CD4-positive, alpha-beta T cell treated with Interleukin-6 at 100 ng/mL for 8 hours (primary cell): ENCODE measurements around the gene RYR1.
"Not testable (repeated sequence)": the region's sequence is repeated elsewhere in the genome, so short reads cannot be mapped to it uniquely, and the experiment has no call there.

Source experiments
- DNase-seq: peaks from one replicate; pipeline ENCODE4 v3.0.0-alpha.2; 2020; ENCODE audit warnings: mixed read lengths, low spot score

The RYR1 gene

DNA sequence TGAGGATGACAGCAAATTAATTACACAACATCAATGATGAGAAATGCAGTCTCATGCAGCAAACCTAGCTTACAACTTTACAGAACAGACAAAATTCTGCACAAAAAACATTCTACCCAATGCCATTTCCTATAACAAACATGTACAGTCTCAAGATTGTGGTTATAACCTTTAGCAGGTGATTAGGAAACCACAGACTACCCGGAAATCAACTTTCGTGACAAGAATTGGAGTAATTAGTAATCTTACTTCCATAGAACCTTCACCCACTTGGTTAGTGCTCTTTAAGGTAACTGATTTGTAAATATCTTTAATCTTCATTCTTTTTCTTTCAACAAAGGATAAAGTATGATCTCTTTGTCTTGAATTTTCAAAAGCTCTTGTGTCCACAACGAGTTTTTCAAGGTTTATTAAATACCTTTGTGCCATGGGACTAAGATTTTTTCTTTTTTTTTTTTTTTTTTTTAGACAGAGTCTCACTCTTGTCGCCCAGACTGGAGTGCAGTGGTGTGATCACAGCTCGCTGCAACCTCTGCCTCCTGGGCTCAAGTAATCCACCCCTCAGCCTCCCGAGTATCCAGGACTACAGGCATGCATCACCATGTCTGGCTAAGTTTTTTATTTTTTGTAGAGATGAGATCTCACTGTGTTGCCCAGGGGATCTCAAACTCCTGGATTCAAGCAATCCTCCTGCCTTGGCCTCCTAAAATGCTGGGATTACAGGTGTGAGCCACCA is 105.5 kb downstream of the RYR1 start:
- DNase-seq: peak; percentile 85

DNA sequence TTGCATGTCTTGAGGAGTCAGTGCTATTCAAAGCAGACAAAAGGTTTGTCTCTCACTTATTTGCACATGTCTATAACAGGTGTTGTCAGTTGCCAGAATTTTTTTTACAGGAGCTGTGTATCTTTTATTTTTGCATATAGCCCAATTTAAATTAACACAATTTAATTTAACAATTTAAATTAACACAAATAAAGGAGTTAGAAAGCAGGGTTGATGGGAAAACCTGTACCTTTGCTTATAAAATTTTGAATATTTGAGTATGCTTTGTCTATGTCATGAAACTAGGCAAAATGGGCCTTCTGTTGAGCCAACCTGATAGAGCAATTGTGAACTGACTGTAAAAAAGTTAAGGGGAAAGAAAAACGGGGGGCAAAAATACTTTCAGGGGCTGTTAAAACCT is 106.3 kb downstream of the RYR1 start:
- DNase-seq: no peak

DNA sequence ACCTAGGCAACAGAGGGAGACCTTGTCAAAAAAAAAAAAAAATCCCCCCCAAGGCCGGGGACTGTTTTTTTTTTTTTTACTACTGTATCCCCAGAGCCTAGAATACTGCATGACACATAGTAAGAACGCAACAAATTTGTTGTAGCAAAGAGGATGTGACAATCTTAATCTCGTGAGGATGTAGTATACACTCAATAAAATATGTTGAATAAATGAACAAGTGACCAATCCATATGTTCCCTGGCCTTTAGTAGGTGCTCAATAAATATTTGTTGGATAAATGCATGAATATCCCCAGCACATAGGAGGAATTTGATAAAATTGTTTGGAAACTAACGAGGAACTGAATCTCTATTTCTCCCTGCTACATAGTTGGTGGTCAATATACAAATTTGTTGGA is 108.5 kb downstream of the RYR1 start:
- DNase-seq: no peak

GRCh38 chr19:38543286-38543806 is 109.9 kb downstream of the RYR1 start:
- no peak for DNase-seq

- DNase-seq: peak; percentile 21
These were observed 110.5 kb downstream of the RYR1 start for GRCh38 chr19:38543807-38544568.

DNA sequence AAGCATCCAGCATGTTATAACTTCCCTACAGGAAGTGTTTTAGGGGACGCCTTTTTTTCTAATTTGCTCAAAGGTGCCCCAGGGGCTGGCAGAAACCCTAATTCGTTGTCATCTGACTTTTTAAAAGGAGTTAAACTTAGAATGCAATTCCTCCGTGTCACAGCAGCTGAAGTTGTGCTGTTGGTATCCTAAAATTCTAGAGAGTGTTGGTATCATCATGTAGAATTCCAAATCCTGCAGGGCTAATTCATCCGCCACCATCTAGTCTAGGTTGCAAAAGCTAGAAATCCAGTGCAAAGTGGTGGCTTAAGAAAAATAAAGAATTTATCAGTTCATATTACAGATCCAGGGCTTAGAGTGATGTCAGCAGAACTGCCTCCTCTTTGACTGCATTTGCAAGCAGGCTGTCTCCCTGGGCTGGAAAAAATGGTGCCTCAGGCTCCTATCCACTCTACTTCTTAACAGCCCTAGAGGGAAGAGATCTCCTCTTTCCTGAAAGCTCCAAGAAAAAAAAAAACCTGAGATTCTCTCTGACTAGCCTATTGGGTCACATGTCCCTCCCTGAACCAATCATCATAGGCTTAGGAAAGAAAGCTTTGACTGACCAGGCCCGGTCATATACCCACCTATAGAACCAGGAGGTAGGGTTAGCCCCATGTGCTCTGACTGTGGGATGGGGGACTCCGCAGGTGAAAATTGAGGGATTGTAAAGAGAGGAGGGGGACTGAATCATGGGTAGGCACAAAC is 111.3 kb downstream of the RYR1 start:
- DNase-seq: peak; percentile 78

GRCh38 chr19:38545596-38545995 is 112.1 kb downstream of the RYR1 start:
- no peak for DNase-seq

DNA sequence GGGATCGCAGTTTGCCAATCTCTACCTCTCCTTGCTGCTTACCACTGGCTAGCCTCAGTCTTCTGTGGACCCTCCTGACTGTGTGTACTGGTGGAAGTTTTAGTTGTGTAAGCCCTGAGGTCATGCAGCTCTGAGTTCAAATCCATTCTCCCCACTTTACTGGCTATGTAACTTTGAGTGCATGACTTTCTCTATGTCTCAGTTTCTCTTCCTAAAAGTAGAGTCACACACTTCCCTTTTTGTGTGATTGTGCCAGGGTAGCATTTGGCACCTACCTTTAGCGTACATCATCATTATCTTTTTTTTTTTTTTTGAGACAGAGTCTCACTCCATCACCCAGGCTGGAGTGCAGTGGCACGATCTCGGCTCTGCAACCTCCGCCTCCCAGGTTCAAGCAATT is 113.9 kb downstream of the RYR1 start:
- no peak for DNase-seq

DNA sequence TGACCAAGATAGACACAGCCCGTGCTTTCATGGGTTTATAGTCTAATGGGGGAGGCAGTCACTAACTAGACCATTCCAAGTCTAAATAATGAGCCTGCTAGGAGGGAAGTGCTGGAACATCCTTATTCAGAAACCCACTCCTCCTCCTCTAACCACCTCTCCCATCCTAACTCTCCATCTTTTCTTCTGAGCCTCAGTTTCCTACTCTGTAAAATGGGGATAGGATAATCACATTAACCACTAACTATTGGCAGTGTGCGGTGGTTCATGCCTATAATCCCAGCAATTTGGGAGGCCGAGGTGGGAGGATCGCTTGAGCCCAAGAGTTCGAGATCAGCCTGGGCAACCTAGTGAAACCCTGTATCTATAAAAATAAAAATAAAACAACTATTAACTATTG is 115.6 kb downstream of the RYR1 start:
- DNase-seq: no peak

- DNase-seq: no peak
These were observed 116.5 kb downstream of the RYR1 start for GRCh38 chr19:38549942-38550341.

GRCh38 chr19:38550376-38550775 is 116.9 kb downstream of the RYR1 start:
- DNase-seq: no peak

DNA sequence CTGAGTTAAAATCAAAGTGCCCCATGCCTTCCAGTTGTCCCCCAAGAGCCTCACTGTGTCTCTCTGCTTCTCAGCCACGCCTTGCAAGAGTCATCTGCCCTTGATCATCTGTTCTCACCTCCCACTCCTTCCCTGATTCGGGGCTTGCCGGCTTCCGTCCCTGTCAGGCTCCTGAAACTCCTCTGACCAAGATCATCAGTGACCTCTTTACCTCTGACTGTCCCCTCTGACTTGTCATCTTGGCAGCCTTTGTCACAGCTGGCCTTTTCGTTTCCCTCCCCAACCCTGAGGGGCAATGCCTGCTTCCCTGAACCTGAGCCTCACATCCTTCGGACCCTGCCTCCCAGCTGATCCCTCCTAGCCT is 117.9 kb downstream of the RYR1 start:
- DNase-seq: no peak

- DNase-seq: not testable (repeated sequence)
These were observed 119.7 kb downstream of the RYR1 start for GRCh38 chr19:38553239-38553638.

DNA sequence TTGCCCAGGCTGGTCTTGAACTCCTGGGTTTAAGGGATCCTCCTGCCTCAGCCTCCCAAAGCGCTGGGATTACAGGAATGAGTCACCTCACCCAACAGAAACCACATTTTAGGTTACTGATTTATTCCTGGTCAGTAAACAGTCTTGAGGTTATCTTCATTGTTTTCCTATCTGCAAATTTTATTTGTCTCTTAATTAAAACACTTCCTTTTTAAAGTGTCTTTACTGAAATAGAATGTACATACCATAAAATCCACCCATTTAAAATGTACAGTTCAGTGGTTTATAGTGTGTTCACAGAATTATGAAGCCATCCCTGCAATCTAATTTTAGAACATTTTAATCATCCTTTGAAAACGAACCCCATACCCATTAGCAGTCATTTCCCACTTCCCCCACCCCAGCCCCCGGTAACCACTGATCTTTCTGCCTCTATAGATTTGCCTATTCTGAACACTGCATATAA is 121.2 kb downstream of the RYR1 start:
- no peak for DNase-seq

- DNase-seq: no peak
These were observed 121.7 kb downstream of the RYR1 start for GRCh38 chr19:38555200-38555599.

DNA sequence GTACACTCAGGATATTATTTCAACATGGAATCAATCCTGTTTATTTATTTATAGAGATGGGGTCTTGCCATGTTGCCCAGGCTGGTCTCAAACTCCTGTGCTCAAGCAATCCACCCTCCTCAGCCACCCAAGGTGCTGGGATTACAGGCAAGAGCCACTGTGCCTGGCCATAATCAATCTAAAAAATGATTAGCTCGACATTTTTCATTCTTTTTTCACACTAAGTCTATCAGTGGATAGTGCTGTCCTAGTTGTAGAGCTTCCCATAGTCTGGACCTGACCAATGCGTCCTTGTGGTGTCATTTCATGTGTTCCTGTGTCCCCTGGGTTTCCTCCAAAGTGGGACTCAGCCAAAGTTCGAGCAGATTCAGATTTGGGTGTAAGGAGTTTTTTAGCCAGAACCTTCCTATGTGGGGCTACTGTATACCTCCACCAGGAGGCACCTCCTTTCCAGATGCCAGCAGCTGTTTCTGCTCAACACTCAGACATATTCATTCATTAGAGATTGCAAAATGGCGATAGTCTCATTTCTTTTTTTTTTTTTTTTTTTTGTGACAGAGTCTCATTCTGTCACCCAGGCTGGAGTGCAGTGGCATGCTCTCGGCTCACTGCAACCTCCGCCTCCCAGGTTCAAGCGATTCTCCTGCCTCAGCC is 123.2 kb downstream of the RYR1 start:
- DNase-seq: no peak

GRCh38 chr19:38557205-38557799 is 123.8 kb downstream of the RYR1 start:
- peak; percentile 51 for DNase-seq

DNA sequence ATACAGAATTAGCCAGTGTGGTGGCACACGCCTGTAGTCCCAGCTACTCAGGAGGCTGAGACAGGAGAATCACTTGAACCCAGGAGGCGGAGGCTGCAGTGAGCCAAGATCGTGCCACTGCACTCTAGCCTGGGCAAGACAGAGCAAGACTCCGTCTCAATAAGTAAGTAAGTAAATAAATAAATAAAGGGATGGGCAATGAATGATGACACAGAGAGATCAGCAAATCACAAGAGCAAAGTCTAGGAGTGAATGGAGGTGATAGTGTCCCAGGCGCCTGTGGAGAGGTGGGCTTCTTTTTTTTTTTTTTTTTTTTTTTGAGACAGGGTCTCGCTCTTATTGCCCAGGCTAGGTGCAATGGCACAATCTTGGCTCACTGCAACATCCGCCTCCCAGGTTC is 125.4 kb downstream of the RYR1 start:
- DNase-seq: not testable (repeated sequence)

- DNase-seq: peak; percentile 57
These were observed 126.2 kb downstream of the RYR1 start for GRCh38 chr19:38559428-38560401.

DNA sequence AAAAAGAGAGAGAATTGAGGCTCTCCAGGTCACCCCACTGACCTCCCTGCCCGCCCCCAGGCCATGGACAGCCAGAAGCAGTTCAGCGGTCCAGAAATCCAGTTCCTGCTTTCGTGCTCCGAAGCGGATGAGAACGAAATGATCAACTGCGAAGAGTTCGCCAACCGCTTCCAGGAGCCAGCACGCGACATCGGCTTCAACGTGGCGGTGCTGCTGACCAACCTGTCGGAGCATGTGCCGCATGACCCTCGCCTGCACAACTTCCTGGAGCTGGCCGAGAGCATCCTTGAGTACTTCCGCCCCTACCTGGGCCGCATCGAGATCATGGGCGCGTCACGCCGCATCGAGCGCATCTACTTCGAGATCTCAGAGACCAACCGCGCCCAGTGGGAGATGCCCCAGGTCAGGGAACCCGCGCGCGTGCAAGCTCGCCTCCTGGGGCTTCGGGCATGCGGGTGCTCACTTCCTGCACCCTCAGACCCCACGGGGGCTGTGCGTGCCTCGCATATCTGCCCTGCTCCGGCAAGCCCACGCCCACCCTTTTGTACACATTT is 127.6 kb downstream of the RYR1 start:
- no peak for DNase-seq
